Panc1 (cell line): ENCODE data around the gene PEX6.

Experiments
- SIN3A ChIP-seq: IDR thresholded peaks from 2 replicates; pipeline ENCODE4 v1.6.1; 2012; ENCODE audit warnings: low read depth, mild to moderate bottlenecking, low read length, moderate library complexity, borderline replicate concordance; ENCODE audit not compliant: insufficient read depth
- TF ChIP-seq, protein P1 (sequence below): fragments of 450-650 bp; IDR thresholded peaks from 2 replicates; pipeline ENCODE4 v1.5.1; 2017; ENCODE audit warnings: mild to moderate bottlenecking

DNA sequence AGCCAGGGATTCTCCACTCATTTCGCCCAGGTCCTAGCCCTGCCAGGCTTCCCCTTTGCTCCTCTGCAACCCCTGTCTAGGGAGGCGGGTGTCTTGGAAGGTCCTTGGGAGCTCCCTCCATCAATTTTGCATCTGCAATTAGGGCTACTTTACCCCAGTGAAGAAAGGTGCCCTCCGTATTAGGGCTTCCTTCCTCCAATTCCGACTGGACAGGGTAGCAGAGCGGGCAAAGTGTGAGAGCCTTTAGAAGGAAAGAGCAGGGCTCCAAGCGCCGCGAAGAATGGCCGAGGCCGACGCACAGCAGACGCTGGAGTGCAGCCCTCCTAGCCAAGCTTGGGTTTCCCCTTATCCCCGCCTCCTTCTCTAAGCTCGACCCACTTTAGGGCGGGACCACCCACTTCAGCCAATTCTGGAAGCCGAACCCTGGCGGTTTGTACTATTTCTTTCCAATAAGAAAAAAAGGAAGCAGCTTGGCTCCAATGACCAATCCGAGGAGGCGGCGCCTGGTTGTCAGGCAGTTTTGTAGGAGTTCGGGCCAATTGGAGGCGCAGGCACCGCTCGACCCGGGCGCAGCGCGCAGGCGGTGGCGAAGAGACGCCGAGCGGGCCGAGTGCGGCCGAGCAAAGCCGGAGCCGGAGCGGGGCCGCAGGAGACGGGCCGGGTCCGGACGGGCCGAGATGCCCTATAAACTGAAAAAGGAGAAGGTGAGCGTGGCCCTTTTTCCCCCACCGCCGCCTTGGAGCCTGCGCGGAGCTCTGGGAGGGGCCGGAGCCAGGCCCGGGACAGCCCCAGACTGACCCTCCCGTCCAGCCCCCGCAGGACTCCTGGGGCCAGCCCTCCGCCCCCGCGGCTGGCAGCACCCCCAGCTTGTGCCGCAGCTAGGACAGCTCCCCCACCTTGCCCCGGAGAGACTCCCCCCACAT, 5.3 kb upstream of the PEX6 start, which contains the start of gene PPP2R5D:
- 0 out of 2 replicates have a peak, but pooled peaks have one; percentile 40 for TF ChIP-seq SIN3A
- TF ChIP-seq, protein P1, sequence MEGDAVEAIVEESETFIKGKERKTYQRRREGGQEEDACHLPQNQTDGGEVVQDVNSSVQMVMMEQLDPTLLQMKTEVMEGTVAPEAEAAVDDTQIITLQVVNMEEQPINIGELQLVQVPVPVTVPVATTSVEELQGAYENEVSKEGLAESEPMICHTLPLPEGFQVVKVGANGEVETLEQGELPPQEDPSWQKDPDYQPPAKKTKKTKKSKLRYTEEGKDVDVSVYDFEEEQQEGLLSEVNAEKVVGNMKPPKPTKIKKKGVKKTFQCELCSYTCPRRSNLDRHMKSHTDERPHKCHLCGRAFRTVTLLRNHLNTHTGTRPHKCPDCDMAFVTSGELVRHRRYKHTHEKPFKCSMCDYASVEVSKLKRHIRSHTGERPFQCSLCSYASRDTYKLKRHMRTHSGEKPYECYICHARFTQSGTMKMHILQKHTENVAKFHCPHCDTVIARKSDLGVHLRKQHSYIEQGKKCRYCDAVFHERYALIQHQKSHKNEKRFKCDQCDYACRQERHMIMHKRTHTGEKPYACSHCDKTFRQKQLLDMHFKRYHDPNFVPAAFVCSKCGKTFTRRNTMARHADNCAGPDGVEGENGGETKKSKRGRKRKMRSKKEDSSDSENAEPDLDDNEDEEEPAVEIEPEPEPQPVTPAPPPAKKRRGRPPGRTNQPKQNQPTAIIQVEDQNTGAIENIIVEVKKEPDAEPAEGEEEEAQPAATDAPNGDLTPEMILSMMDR = no peak
